Activated T-cell treated with anti-CD3 and anti-CD28 coated beads for 1 hour (primary cell): ENCODE measurements around the gene PPM1A.

ENCODE experiments used
- DNase-seq: peaks from one replicate; pipeline ENCODE4 v3.0.0-alpha.2; 2020; ENCODE audit warnings: low read depth

PPM1A gene

GRCh38 chr14:60248697-60249318 lies at the start of gene PPM1A:
PPM1A (plus strand) TSS chr14:60249221; CDS start chr14:60282704, 33,483 bp downstream.
- peak; percentile 89 for DNase-seq

- DNase-seq = no peak
These were observed 49.7 kb upstream of the PPM1A start for GRCh38 chr14:60199321-60199720.

- no peak for DNase-seq
These were observed 44.7 kb upstream of the PPM1A start for GRCh38 chr14:60204104-60204842.

GRCh38 chr14:60204843-60205774 lies 43.9 kb upstream of the PPM1A start:
- DNase-seq = no peak

DNA sequence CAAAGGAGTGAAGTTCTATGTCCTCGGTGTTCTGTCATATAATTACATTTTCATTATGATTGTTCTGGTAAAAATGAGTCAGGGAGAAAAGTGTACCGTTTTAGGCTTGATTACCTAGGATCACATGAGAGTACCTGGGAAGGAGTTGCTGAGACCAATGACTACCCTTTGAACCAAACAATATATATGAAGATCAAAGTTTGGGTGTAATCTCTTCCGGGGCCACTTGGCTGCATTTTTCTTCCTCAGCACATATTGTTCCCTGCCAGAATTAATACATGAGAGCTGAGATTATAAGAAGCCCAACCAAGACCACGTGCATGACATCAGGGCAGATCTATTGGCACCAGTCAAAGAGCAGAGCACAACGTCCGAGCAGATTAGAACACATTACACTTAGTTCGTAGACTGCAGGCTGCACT lies 42.8 kb upstream of the PPM1A start:
- no peak for DNase-seq

GRCh38 chr14:60206837-60207533 lies 42.0 kb upstream of the PPM1A start:
- DNase-seq = no peak

DNA sequence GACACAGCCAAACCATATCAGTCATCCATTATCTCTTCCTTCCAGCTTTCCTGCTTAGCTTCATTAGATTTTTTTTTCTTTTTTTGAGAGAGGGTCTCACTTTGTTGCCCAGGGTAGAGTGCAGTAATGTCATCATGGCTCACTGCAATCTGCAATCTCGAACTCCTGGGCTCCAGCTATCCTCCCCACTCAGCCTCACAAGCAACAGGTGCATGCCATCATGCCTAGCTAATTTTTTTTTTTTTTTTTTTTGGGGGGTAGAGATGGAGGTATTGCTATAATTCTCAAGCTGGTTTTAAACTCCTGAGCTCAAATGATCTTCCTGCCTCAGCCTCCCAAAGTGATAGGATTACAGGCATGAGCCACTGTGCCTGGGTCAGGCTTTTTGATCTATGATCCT lies 38.3 kb upstream of the PPM1A start:
- no peak for DNase-seq

DNA sequence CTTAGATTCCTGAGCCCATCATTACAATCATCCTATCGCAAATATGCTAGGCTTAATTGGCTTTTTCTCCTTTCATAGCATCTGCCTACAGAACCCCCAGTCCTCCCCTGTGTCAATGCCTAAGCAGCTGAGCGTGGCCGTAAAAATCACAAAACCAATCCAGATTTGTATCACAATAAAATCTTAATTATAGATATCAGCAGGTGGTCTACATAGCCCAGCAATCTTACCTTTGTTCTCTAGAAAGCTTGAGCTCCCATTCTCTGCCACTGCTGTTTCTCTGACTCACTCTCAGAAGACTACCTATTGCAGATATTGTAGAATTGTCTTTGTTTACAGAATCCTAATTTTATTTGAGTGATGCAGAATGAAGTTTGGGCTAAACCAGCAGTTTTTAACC lies 37.9 kb upstream of the PPM1A start:
- no peak for DNase-seq

DNA sequence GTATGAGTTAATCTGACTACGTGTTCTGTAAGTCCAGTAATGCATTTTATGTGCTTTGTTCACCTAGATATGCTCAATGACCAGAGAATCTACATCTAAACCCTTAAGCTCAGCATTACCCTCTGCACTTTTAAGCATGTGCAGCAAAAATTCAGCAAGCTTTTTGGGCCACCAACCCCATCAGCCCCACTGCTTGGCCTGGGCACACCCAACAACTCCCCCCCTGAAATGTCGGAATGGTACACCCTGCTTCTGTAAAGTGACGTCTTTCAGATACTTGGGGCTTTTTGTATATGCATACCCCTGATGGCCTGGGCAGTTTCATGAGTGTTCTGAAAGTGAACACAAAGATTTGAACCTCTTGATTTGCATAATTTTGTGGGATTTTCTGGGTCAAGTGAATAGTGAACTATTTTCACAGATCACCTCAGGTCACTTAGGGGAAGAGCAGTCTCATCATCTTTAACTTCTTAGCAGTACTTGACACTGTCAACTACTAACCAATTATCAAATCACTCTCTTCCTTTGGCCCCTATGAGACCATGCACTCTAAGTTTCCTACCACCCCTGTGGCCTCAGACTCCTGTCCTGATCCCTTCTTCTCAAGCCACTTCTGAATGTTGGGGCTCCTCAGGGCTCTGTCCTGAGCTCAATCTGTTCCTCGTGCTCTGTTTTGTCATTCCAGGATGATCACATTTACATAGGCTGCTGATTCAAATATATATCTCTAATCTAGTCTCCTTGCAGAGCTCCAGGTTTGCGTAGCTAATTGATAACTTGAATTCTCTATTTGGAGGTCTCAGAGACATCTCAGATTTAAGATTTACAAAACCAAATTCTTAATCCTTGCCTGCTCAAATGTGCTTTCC lies 36.3 kb upstream of the PPM1A start:
- no peak for DNase-seq

GRCh38 chr14:60214003-60214402 lies 35.0 kb upstream of the PPM1A start:
- no peak for DNase-seq

DNA sequence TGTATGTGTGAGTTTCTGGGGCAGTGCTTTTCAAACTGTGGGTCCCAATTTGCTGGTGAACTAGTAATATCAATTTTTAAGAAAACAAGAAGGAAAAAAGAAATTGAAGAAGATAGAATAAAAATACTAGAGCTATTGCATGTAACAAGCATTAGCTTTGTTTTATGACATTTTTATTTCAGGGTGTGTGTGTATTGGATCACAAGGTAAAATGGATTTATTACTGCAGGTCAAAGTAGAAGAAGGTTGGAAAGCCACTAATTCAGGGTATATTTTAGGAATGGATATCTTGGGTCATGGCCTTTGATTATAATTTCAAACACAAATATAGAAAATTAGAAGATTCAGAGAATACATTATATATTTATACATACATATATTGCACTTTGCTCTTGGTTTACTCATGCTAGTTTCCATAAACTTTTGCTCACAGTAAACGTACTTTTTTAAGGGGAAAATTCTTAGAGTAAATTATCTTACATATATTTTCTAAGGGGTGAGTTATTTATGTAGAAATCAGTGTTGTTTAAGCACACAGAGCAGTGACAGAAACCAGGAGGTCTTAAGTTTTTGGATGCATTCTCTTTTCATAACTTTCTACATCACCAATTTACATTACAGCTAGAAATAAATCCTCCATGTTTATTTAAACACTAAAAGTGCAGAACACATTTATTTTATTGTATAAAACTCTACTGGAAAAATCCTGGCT lies 34.5 kb upstream of the PPM1A start:
- no peak for DNase-seq

DNA sequence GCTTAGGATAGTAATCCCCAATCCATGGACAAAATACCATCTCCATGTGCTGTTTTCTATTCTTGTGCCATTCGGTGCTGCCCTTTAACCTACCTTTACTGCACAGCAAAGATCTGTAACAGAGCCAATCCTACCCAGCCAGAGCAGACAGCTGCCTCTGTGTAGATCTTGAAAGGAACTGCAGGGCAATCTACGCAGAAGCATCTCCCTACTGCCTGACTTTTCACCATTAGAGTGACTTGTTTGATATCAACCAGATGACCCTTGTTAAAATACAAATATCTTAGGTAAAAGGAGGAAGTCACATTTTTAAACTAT lies 33.9 kb upstream of the PPM1A start:
- DNase-seq = no peak

GRCh38 chr14:60215520-60216420 lies 33.3 kb upstream of the PPM1A start:
- no peak for DNase-seq

DNA sequence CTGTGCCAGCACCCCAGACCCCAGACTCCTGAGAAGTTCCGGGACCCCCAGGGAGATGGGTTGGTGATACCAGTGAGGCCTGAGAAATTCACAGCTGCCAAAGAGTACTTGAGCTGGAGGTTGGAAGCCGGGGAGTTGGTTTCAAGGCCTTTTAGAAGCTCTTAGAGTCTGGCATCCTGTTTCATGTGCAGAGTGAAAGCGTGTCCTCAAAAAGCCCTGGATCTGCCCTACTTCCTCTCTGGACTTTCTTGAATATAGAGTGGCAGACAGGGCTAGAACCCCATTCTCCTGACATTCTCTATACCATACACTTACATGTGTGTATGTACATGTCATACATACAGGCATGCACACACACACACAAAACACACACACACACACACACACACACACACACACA lies 31.3 kb upstream of the PPM1A start:
- no peak for DNase-seq

DNA sequence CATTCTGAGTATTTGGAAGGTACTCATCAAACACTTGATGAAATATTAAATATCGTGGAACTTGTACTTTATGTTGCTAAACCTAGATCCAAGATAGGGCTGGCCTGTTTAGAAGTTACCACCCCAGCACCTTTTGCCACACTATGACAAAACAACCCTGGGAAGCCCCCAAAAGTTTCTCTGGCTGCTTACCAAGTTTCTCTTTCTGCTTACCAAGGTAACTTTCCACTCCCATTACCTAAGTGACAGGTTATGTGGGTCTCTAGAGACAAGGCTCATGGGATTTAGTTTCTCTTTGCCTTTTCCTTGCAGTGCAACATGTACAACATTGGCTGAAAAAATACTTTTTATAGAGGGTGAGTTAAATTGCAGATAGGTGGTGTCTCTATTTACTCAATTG lies 28.9 kb upstream of the PPM1A start:
- no peak for DNase-seq

DNA sequence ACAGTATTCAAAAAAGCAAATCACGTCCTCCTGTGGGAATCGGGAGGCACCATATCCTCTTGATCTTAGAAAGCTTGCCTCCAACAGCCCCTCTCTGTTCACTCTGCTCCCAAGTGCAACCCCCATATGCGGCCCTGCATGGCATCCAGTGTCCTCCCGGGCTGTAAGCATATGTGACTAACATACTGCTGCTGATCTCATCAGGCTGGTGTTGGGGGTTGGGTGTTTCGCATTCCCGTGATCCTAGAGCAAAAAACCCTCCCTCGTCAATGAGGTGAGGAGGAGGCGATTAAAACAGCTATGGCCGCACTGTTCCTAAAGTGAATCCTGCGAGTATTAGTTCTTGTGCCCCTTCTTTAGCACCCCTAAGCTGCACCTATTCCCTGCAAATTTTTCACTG lies 28.1 kb upstream of the PPM1A start:
- no peak for DNase-seq

DNA sequence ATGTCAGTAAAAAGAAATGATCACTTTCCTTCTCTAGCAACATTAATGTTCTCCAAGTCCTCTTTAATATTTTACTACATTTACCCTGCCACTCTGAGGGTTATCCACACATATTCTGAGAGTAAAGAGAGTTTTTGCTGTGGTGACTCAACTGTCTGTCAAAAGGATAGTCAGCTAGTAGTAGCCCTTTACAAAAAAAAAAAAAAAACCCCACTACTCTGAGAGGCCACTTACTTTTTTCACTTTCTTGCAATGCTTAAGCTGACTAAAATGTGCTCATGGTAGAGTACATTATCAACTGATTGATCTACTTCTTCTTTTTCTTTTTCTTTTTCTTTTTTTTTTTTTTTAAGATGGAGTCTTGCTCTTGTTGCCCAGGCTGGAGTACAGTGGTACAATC lies 27.6 kb upstream of the PPM1A start:
- DNase-seq = no peak

GRCh38 chr14:60222820-60223219 lies 26.2 kb upstream of the PPM1A start:
- DNase-seq = no peak

DNA sequence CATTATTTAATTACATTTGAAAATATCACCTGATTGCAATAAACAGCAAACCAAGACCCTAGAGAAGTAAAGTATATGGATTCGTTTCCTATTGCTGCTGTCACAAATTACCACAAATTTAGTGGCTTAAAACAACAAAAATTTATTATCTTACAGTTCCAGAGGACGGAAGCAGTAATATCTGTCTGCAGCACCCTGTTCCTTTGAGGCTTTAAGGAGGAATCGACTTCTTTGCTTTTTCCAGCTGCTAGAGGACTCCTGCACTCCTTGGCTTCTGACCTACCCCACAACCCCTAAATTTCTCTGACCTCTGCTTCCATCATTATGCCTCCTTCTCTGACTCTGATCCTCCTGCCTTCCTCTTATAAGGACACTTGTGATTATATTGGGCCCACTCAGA lies 23.8 kb upstream of the PPM1A start:
- DNase-seq = no peak

DNA sequence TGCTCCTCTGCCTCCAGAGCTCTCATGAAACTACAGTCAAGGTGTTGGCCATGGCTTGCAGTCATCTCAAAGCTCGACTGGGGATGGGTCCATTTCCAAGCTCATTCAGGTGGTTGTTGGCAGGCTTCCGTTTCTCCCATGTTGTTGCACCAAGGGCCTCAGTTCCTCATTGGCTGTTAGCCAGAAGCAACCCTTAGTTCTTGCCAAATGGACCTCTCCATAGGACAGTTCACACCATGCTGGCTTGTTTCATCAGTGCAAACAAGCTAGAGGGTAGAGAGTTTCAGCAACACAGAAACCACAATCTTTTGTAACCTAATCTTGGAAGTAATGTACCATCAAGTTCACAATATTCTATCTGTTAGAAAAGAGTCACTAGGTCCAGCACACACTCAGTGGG lies 22.7 kb upstream of the PPM1A start:
- DNase-seq = no peak
